BJ (cell line): ENCODE data around the gene GPRC5D. TPM values are rescaled to one million over a fixed set of nuclear protein-coding genes. Genes with fewer than 3 reads are reported as not detected.

Experiments
- CTCF ChIA-PET: fragments of 350-600 bp; formaldehyde crosslinking; extraction: SDS; loops from one replicate; lab custom pipeline; 2021; ENCODE audit warnings: antibody characterized with exemption, inconsistent platforms; lab: Yijun Ruan, JAX
- POLR2A ChIA-PET: fragments of 300-600 bp; sonication (Branson Sonifier 250); formaldehyde crosslinking; extraction: SDS; loops from one replicate; lab custom pipeline; 2021; ENCODE audit warnings: antibody characterized with exemption; lab: Charles Lee
- DNase-seq: peaks from one replicate; pipeline ENCODE4 v3.0.0-alpha.2; 2011; ENCODE audit warnings: low read depth
- H3K27me3 ChIP-seq: 2 replicates; pipeline ENCODE4 v1.6.0; 2011; ENCODE audit warnings: low read length; ENCODE audit not compliant: control insufficient read depth, insufficient read depth
- H3K36me3 ChIP-seq: 2 replicates; pipeline ENCODE4 v1.5.1; 2011; ENCODE audit warnings: low read length; ENCODE audit not compliant: control insufficient read depth, insufficient read depth
- H3K4me3 ChIP-seq: 2 replicates; pipeline ENCODE4 v1.5.1; 2011; ENCODE audit warnings: low read depth, mild to moderate bottlenecking, control low read depth, low read length
- polyA plus RNA-seq: library from polyadenylated mRNA; depleted of rRNA; stranded (reverse); fragments of >200 nt; gene quantifications from 2 replicates; pipeline ENCODE4 v1.2.3, GENCODE V29; 2011
- TF ChIP-seq, protein P1 (sequence below): IDR thresholded peaks from 2 replicates; pipeline ENCODE4 v1.5.1; 2011; ENCODE audit warnings: low read depth, mild to moderate bottlenecking, control low read depth, inconsistent platforms, low read length, moderate library complexity; ENCODE audit not compliant: insufficient read depth

GPRC5D gene
- polyA plus RNA-seq, 1 experiment = not detected

DNA sequence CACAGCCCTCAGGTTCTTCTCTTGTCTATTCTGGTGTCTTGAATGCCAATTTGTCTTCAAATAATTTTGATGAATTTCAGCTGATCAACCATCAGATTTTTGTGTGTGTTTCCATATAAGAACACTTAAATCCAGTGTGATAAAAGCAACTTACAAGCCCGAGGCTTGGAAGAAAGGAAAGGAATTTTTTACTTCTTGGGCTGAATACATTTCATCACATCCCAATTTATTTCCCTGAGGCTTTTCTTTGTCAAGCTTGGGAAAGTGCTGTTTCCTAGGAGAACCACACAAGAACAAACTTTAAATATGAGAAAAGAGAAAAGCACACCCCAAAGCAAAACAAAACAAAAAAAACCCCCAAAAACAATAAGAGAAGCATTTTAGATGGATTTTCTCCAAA, 26.6 kb downstream of the GPRC5D start:
- Histone ChIP-seq H3K27me3 (no peaks in the 10 kb centered on the region), H3K36me3 (no peaks in the 10 kb centered on the region; the same call in none of the 2 replicates), H3K4me3 (no peak overlapping the region)
- ChIA-PET CTCF (interaction anchor here (2.9 kb wide), 1 partner anchor 9 kb away, joined by 18 read pairs; no protein-coding TSS in a partner anchor), POLR2A (no interaction called here)
- no peak for DNase-seq
- TF ChIP-seq, protein P1, sequence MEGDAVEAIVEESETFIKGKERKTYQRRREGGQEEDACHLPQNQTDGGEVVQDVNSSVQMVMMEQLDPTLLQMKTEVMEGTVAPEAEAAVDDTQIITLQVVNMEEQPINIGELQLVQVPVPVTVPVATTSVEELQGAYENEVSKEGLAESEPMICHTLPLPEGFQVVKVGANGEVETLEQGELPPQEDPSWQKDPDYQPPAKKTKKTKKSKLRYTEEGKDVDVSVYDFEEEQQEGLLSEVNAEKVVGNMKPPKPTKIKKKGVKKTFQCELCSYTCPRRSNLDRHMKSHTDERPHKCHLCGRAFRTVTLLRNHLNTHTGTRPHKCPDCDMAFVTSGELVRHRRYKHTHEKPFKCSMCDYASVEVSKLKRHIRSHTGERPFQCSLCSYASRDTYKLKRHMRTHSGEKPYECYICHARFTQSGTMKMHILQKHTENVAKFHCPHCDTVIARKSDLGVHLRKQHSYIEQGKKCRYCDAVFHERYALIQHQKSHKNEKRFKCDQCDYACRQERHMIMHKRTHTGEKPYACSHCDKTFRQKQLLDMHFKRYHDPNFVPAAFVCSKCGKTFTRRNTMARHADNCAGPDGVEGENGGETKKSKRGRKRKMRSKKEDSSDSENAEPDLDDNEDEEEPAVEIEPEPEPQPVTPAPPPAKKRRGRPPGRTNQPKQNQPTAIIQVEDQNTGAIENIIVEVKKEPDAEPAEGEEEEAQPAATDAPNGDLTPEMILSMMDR = no peak

DNA sequence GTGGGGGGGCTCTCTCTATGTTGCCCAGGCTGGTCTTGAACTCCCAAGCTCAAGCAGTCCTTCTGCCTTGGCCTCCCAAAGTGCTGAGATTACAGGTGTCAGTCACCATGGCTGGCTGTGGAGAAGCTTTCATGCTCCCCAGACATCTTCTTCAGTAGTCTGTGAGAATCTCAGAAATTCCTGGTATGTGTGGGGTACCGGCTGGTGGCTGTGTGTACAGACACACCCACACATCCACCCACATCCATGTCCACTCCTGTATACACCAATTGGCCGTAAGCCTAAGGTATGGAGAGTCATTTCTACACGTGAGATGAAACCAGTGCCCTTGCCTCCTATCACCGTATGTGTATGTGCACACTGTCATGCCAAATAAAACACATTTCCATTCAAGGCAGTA, 27.8 kb downstream of the GPRC5D start:
- CTCF ChIA-PET = interaction anchor here (1.0 to 2.9 kb wide), 2 partner anchors 8 to 137 kb away, joined by 3 to 18 read pairs; no protein-coding TSS in a partner anchor

DNA sequence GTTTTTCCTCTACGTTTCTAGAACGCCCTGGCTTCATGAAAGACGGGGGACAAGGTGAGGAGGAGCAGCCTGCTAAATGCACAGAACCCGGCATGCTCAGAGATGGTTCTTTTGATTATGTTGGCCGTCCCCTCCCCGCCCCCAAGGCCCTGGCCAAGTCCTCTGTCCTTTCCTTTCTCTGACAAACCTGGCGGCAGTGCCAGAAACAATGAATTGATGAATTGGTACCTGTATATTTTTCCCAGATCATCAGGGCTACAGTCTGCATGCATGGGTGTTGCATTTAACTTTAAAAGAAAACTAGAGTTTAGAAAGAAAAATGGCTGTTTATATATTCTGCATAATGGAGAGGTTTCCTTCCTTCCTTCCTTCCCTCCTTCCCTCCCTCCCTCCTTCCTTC, 29.0 kb downstream of the GPRC5D start:
- CTCF ChIA-PET = no interaction called here
- H3K4me3 ChIP-seq = no peak overlapping the region

More for the DNA sequence above, 27.8 kb downstream of the GPRC5D start:
- DNase-seq = no peak
- H3K27me3 ChIP-seq = no peaks in the 10 kb centered on the region
- TF ChIP-seq, protein P1 = no peak
- no peaks in the 10 kb centered on the region; the same call in 1 of the 2 replicates for H3K36me3 ChIP-seq
- H3K4me3 ChIP-seq = no peak overlapping the region
- POLR2A ChIA-PET = no interaction called here

DNA sequence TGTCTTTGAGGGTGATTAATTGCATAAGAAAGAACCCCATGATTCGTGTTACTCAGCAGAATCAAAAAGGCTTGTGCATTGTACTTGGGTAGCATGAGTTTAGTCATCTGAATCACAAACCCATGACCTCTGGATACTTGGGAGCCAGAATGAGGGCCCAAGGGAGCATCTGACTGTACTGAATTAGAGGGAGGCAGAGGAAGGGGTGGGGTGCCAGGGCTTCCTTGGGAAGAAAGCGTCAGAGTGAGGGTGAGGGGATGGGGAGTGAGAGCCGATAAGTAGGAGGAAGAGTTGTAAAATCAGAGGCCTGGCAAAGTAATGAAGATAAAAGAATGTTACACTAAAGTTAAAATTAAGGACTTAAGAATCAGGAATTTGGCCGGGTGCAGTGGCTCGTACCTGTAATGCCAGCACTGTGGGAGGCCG, 29.8 kb downstream of the GPRC5D start:
- DNase-seq = no peak
- ChIA-PET POLR2A (no interaction called here), CTCF (interaction anchor here (1.1 to 1.5 kb wide), 3 partner anchors 37 to 63 kb away, joined by 3 to 7 read pairs (median 4); no protein-coding TSS in a partner anchor)
- H3K27me3 ChIP-seq = no peaks in the 10 kb centered on the region
- no peak overlapping the region for H3K4me3 ChIP-seq
- TF ChIP-seq, protein P1 = no peak
- H3K36me3 ChIP-seq = peaks cover 5% of the 10 kb centered on the region

More for the DNA sequence above, 29.0 kb downstream of the GPRC5D start:
- Histone ChIP-seq H3K36me3 (peaks cover 3% of the 10 kb centered on the region), H3K27me3 (no peaks in the 10 kb centered on the region)
- TF ChIP-seq, protein P1 = no peak
- POLR2A ChIA-PET = no interaction called here
- no peak for DNase-seq

DNA sequence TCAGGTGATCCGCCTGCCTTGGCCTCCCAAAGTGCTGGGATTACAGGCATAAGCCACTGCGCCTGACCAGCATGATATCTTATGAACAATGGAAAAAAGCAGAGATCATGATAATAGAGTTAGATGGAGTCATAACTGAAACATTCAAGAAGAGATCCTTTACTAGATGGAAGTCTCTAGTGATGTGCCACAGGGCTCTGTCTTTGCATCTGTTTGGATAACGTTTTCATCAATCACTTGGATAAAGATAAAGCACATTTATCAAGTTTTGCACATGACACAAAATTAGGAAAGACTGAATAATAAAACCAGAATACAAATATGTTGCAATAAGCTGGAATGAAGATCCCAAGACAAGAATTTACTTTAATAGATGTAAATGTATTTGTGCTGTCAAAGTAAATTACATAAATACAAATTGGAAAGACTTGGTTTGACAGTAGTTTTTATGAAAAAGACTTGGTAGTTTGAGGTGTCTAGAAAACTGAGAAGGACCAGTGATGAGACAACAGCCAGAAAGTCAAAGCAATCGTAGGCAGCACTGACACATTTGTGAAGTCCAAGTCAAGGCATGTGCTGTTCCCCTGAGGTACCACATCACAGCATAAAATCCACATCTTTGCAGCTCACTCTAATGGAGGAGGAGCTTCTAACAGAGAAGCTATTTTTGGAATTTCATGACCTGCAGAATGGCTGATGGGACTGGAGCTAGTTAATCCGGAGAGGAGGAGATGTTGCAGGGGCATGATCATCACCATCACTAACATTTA, 32.1 kb downstream of the GPRC5D start:
- DNase-seq = no peak
- H3K27me3 ChIP-seq = no peaks in the 10 kb centered on the region
- peaks cover 9% of the 10 kb centered on the region for H3K36me3 ChIP-seq
- TF ChIP-seq, protein P1 = no peak
- no peak overlapping the region for H3K4me3 ChIP-seq
- ChIA-PET POLR2A (interaction anchor here (0.8 kb wide), 1 partner anchor 12 kb away, joined by 4 read pairs; no protein-coding TSS in a partner anchor), CTCF (interaction anchor here (0.6 to 1.2 kb wide), 3 partner anchors 9 to 104 kb away, joined by 3 to 6 read pairs (median 5); no protein-coding TSS in a partner anchor)
